GM18870 (cell line): ENCODE results near the gene DNAAF3.
"Not testable (repeated sequence)": the region's sequence is repeated elsewhere in the genome, so short reads cannot be mapped to it uniquely, and the experiment has no call there.

Source experiments
- ATAC-seq: cut with Tn5 transposase; IDR thresholded peaks from one replicate; pipeline ENCODE4 v1.9.1; 2021; ENCODE audit warnings: moderate library complexity; ENCODE audit not compliant: unreplicated experiment

Gene DNAAF3

GRCh38 chr19:55176076-55176475, 9.7 kb upstream of the DNAAF3 start:
- no peak for ATAC-seq

GRCh38 chr19:55175117-55175867, 8.9 kb upstream of the DNAAF3 start:
- no peak for ATAC-seq

- ATAC-seq = no peak
Observed at GRCh38 chr19:55174425-55175116, 8.2 kb upstream of the DNAAF3 start.

- ATAC-seq = no peak
Observed at GRCh38 chr19:55173714-55174409, 7.4 kb upstream of the DNAAF3 start.

GRCh38 chr19:55173186-55173713, 6.8 kb upstream of the DNAAF3 start:
- no peak for ATAC-seq

- no peak for ATAC-seq
Observed at GRCh38 chr19:55172741-55173140, 6.3 kb upstream of the DNAAF3 start.

- ATAC-seq = not testable (repeated sequence)
Observed at GRCh38 chr19:55172318-55172717, 5.9 kb upstream of the DNAAF3 start.

GRCh38 chr19:55171440-55171839, 5.0 kb upstream of the DNAAF3 start:
- no peak for ATAC-seq

- no peak for ATAC-seq
Observed at GRCh38 chr19:55169136-55169535, 2.7 kb upstream of the DNAAF3 start.

GRCh38 chr19:55165952-55166529, 372 bp downstream of the DNAAF3 start:
- ATAC-seq = no peak

GRCh38 chr19:55161571-55162322, 4.7 kb downstream of the DNAAF3 start:
- no peak for ATAC-seq

- no peak for ATAC-seq
Observed at GRCh38 chr19:55160986-55161365, 5.4 kb downstream of the DNAAF3 start.

- no peak for ATAC-seq
Observed at GRCh38 chr19:55160128-55160985, 6.1 kb downstream of the DNAAF3 start.

GRCh38 chr19:55158848-55159749, 7.3 kb downstream of the DNAAF3 start:
- no peak for ATAC-seq

- ATAC-seq = no peak
Observed at GRCh38 chr19:55158423-55158822, 8.0 kb downstream of the DNAAF3 start.

- no peak for ATAC-seq
Observed at GRCh38 chr19:55157064-55157908, 9.1 kb downstream of the DNAAF3 start, which contains the start of gene TNNI3. Gene TNNI3, minus strand, starts transcription at chr19:55157732. Its CDS starts 143 bp downstream, at chr19:55157589.

GRCh38 chr19:55156202-55157063, 10.0 kb downstream of the DNAAF3 start:
- ATAC-seq = no peak
